Raji (cell line): ENCODE measurements around the gene LPP.

ENCODE experiments used
- POLR2A ChIP-seq: IDR thresholded peaks from 2 replicates; pipeline ENCODE4 v1.6.1; 2011; ENCODE audit warnings: low read depth, low read length, control low read depth; ENCODE audit not compliant: insufficient read depth

LPP gene

DNA sequence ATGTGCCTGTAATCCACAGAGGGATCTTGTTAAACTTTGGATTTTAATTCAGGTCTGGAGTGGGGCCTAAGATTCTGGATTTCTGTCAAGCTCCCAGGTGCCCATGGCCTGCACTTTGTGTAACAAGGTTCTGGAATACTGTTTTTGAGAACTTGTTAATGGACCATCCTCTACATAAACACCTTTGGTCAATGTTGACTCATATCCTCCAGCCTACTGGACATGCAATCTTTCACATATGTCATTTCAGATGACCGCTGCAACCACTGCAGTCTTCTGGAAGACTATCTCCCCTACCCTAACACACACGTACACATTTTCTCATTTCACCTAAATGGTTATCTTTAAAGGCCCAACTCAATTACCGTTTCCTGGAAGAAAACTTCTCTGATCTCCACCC lies 715.7 kb downstream of the LPP start:
- TF ChIP-seq POLR2A = no peak

DNA sequence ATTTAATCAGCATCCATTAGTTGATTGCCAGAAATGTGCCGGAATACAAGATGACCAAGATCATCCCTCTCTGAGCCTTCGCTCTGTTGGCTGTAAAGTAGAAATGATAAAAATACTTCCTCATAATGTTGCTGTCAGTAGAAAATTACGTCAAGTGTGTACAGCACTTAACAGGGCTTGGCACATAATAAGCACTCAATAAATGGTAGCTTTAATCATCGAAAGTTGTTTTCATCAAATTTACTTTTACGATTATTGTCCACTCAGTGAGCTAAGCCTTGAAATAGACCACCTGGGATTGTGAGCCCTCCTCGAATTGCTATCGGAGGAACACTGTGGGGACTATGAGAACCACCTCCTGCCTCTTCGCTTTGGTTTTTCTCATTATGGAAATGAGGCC lies 716.5 kb downstream of the LPP start:
- no peak for TF ChIP-seq POLR2A

DNA sequence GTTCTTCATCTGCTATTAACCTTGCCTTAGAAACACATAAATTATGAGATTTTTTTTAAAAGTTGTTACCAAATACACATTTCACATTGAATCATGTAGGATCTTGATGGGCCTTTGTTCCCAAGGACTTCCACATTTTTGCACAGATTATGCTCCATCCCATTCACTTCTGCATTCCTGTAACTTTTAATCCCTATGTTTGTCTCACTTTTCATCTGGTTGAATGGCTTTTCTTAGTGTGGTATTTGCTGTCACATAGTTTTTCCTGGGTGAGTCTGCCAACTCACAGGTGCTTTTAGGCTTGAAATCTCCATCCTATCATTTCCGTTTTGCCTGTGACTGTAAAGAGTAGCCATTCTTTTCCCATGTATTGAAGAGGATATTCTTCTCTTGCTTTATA lies 720.6 kb downstream of the LPP start:
- TF ChIP-seq POLR2A = no peak

DNA sequence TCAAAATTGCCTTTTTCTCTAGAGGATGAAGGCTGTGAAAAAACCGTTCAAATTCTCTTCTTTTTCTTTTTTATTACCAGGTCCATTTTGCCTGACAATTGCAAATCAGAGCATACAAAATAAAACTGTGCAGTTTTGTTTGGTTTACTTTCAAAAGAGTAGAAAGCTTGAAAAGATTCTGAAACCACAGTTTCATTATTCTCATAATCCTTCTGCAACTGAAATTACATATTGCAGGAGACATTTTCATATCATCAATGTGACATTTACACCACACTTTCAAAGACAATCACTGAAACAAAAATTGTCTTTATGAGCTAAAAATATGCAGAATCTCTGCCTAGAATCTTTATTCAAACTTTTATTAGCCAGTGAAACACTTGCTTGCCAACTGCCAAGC lies 721.5 kb downstream of the LPP start:
- no peak for TF ChIP-seq POLR2A

DNA sequence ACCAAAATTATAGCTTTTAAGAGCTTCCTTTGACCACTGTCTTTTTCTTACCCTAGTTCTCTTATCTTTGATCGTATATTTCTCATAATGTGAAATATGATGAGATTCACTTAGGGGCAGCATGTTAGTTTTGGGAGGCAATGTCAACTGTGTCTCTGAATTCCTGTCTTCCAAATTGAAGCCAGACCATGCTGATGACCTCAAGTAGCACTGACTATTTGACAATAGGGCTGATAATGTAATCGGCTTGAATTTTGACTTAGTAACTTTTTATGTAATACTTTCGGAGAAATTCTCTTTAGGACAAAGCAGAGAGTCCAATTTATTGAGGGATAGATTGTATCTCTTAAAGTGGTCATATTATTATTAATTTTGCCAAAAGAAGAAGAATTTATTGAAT lies 722.4 kb downstream of the LPP start:
- TF ChIP-seq POLR2A = no peak

DNA sequence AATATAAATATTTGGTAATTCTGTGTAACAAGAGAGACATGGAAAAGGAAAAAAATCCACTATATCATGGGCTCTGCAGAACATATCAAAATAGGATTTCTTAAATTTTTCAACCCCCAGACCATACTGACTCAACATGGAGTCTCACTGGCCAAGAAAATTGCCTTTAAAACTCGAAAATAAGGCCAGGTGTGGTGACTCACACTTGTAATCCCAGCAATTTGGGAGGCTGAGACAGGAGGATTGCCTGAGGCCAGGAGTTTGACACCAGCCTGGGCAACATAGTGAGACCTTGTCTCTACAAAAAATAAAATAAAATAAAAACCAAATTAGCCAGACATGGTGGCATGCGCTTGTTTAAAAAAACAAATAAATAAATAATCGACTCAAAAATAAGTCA lies 723.4 kb downstream of the LPP start:
- no peak for TF ChIP-seq POLR2A

DNA sequence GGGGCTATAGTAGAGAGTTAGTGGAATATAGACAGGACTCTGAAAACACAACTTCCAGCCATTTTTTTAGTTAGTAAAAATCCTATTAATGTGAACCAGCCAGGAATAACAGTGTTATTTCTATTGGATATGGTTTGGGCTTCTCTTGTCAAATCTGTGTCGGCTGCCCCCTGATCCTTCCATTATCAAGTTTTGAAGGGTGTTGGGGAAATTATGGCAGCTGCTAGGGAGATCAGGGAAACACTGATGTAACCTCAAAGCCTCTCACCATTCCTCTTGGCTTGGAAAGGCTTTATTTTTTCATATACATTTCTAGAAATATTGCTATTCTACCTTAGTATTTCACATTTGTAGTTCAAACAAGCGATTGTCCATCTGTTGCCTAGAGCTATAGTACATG lies 724.1 kb downstream of the LPP start:
- no peak for TF ChIP-seq POLR2A

DNA sequence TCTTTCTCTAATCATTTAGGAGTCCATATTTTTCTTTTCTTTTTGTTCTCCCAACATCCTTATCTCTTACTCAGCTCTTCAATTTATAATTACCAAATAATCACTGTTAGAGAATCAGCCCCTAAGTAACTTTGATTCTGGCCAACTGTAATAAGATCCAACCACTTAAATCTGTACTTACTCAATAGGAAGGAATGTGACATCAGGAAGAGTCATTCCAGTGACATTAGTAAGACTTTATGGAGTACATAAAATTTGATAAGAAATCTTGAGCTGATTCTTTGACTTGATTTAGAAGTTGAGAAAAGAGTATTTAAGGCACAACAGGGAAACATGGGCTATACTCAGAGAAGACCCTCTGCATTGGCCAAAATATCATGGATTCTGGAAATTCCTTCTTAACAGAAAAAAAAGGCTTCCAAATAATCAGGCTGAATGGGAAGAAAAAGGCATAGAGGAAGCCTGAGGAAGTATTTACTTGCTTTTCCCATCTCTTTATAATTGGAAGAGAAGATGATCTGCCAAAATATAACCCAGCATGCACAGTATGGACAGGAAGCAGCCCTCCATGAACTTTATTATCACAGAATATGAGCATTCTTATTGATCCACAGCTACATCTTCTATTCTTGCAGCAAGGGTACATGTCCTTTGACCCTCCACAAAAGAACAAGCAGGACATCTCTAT lies 728.1 kb downstream of the LPP start:
- TF ChIP-seq POLR2A = no peak

DNA sequence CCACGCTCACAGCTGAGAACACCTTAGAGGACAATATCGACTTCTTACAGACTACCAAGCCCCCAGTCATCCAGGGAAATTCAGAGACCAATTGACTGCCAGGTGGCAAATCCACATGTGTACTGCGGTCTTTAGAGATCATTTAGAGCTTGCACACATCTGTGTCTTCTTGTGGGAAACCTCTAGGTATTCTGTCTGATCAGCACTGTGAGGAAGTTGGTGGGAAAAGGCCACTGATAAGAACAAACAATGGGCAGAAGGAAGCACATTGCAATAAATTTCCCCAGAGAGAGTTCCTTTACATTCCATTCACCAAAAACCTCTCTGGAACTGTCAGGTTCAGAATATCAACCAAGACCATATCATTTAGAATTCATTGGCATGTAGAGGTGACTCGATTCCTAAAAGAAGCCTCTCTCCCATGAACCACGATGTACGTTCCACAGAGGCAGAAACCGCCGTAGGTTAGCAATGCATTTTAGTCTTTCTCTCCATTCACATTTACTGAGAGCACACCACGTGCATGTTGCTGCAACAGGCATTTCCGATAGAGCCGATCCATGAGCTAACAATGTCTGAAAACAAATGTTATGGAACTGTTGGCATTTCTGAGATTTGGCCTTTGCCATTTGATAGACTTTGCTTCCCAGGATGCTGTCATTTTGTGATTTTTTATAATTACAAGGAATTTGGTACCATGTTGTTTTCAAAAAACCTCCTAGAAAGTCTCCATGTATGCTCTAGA lies 730.5 kb downstream of the LPP start:
- no peak for TF ChIP-seq POLR2A

DNA sequence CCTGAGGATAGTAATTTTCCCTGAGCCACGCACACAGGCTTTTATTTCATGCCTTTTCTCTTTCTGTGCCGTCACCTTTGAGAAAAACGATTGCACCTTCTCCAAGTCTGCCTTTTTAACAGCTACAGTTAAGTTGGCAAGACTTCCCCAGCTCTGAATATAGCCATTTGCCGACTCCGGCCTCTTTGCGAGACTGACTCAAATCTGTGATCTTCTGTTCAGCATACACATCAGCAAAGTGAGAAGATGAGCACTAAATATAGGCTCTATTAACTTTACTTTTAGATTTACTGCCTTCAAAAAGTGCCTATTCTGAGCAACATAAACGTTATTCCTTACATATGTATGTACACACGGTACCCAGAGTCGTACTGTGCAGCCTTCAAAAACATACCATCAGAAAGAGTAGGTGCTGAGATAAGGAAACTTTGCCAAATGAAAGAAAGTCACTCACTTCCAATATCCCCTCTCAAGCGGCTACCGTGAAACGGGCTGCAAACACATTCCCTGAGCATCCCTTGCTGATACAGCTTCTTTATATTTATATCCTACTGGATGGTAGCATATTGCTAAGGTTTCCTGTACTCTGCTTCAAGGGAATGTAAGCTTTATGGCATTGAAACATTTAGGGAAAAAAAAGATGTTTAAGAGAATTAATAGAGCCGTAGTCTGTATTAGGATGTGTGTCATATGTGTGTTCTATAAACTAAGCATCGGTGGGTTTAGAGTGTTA lies 734.5 kb downstream of the LPP start:
- TF ChIP-seq POLR2A = no peak

DNA sequence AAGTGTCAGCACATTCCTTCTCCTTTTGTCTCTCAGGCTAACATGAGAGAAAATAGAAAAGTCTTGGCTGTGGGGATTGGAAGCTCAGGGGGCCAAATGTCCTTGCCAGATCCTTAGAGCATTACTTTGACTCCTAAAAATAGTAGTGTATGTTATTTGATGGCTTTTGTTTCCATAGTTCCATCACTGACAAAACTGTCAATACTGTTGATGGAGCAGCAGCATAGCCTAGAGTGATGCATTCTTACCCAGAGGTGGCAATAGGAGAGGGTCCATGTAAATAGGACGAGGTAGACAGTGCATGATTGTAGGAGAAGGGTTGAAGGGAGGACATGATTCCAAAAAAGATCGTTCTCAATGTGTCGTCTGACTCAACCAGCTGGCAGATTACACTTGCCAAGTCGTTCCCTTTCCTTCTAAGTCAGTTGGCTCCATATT lies 735.1 kb downstream of the LPP start:
- TF ChIP-seq POLR2A = no peak

DNA sequence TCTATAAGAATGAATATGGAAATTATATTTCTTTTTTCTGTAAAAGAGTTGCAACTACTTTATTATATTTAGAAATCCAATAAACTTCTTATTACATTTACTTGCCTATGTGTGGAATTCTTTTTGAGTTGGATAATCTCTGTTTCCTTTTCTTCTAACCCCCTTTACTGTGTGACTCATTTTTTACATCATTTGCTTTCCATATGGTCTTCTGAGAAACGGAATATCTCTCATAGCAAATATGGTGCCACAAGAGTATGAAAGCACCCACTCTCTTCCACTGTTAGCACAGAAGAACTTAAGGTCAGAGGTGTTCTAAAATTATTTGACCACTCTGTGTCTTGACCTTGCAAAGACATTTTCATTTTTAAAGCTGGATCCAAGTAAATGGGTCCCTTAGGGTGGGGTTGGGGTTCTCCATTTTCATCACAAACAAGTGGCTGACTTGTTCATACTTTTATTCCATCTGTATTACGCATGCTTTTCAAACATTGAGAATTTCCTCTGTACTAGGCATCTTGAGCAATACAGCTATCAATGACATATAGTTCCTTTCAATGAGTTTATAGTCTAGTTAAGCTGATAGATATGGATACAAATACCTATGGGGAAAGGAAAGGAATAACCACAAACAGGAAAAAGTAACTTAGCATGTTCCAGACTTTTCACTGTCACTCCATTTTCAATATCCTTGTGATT lies 736.8 kb downstream of the LPP start:
- TF ChIP-seq POLR2A = no peak

DNA sequence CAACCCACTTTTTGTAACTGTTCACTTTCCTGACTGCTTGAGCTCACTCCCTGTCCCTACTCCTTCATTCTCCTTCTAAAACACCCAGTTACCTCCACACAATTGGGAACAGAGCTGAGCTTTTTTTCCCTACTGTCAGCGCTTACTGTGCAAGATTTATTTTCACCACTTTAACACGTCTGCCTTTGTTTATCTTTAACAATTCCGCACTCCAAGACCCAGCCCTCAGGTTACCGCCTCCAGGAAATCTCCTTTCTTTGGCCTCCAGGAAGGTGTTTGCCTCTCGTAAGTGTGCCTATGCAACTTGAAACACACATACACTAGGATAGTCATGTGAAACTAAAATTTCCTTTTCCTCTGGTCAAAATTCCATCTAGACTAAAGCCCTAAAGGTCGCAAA lies 745.9 kb downstream of the LPP start:
- no peak for TF ChIP-seq POLR2A

DNA sequence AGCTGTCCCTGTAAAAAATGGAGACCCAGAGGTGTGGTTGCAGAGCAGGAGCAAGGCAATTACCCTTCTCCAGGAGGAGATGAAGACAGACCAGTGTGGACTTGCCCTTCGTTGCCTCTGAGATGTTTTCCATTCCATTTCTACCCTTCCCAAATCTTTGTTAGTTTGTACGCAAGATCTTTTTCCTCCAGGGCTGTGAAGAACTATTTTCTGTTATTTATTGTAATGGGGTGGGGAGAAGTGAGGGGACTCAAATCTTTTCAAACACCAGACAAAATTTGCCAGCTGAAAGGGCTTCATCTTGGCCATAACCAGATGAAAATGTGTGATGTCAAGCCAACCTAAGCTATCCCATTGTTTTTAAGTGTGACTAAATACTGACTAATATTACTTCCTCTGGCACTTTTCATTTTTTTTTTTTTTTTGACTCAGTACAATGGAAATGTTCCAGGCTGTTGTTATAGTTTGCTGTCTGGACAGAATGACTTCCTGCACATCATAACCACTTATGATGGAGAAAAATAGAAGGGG lies 746.5 kb downstream of the LPP start:
- TF ChIP-seq POLR2A = no peak

DNA sequence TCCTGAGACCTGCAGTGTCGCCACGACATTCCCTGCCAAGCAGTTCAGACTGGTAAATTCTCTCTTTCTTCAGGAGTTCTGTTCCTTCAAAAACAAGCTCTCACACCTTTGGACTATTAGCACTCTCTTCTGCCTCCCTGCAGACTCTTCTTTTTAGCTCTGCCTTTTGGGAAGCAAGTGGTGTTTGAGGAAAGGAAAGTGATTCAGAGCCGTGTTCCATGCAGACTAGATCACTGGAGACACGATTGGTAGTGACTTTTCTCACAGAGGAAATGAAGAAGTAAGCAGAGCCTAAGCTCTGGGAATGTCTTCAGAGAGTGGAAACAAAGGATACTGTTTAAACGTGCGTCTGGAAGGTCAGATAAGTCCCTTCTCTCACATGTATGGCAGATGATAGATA lies 747.2 kb downstream of the LPP start:
- no peak for TF ChIP-seq POLR2A
